SK-N-MC (cell line): Measurements from ENCODE around the gene OCA2.

Experiments
- EZH2 ChIP-seq: fragments of 200-600 bp; sonication (generic); IDR thresholded peaks from one replicate; pipeline ENCODE4 v1.6.1; 2017; ENCODE audit warnings: antibody characterized with exemption
- POLR2AphosphoS5 ChIP-seq: IDR thresholded peaks from 2 replicates; pipeline ENCODE4 v1.6.1; 2012; ENCODE audit warnings: mild to moderate bottlenecking, low read depth, low read length, borderline replicate concordance

DNA sequence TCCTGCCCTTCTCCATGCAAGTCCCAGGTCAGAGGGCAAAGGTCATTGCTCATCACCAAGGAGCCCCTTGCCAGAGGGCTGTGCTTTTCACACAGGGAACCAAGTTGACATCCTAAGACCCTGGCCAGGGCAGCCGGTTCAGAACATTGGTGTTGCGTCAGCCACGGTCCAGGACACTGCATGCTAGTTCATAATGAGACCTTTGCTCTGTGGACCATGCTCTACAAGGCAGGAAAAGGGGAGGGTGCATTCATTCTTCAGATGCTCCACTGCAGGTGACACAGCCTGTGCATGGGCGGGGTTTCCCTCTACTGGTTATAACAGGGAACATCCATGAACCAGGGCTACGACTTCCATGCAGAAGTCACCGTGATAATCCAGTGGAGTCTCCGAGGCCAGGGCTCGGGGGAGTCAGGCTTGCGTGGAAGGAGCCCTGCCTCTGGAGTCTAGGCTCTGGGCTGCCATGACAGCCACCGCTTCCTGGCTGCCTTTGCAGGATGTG lies 81.6 kb downstream of the OCA2 start:
- no peak for TF ChIP-seq POLR2AphosphoS5
- TF ChIP-seq EZH2 = no peak
